Tibial artery (tissue), 4 donors: ENCODE measurements around the gene HNMT.

Source experiments
- DNase-seq, 2 donors: peaks; one replicate each; pipeline ENCODE4 v3.0.0-alpha.2; 2019
- H3K27ac ChIP-seq, 2 donors: fragments of 200-600 bp; sonication (generic) in 1 of 2; 1 replicate in 1 of 2; 2 replicates in 1 of 2; pipeline ENCODE4 v1.5.1; 2018 to 2019; ENCODE audit warnings: mild to moderate bottlenecking in 1 of 2
- H3K27me3 ChIP-seq, 2 donors: fragments of 200-600 bp; sonication (generic) in 1 of 2; one replicate each; pipeline versions ENCODE4 v1.5.1 to v1.6.0; 2016 to 2019
- H3K36me3 ChIP-seq, 3 donors: fragments of 200-600 bp; sonication (generic) in 2 of 3; one replicate each; pipeline ENCODE4 v1.5.1; 2016 to 2019; ENCODE audit warnings: mild to moderate bottlenecking in 2 of 3
- H3K4me1 ChIP-seq, 4 donors: fragments of 200-600 bp; sonication (generic) in 2 of 4; 1 replicate in 3 of 4; 2 replicates in 1 of 4; pipeline ENCODE4 v1.5.1; 2016 to 2019
- H3K4me3 ChIP-seq, 2 donors: fragments of 200-600 bp; sonication (generic) in 1 of 2; 1 replicate in 1 of 2; 2 replicates in 1 of 2; pipeline ENCODE4 v1.5.1; 2018 to 2019; ENCODE audit warnings: mild to moderate bottlenecking in 2 of 2
- H3K9me3 ChIP-seq, 3 donors: fragments of 200-600 bp; sonication (generic) in 1 of 3; one replicate each; pipeline ENCODE4 v1.5.1; 2016 to 2019
- CTCF ChIP-seq, 2 experiments: fragments of 200-600 bp in 1 of 2; fragments of 450-650 bp in 1 of 2; IDR thresholded peaks; one replicate each; pipeline ENCODE4 v1.5.1; 2017 to 2019; ENCODE audit warnings: antibody characterized with exemption in 2 of 2, mild to moderate bottlenecking in 1 of 2, moderate library complexity in 1 of 2
- intact Hi-C: fragments of 100-400 bp; cut with DNase I; formaldehyde crosslinking; loops from one replicate; pipeline ENCODE4 v1.15.0; 2023; ENCODE audit warnings: low total_unique reads

Gene HNMT

DNA sequence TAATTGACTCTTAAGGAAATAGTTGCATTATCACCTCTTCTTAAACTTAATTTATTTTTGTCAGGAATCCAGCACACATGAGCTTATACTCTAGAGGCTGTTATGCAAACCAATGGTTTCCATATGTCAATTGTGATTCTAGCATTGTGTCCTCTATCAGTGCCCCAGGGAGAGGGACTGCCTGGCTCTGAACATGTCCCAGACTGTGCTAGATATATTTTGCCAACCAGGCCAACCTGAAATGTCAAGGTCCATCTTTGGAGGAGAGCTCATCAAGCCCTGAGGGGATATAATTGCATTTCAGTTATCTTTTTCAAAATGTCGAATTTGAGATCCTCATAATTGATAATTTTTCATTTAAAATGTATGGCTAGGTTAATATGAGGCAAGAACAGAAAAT lies 34.2 kb downstream of the HNMT start:
- H3K36me3 ChIP-seq: peaks cover 24 to 31% (median 27%) of the 10 kb centered on the region in 3 donors
- TF ChIP-seq CTCF (IDR thresholded peaks at IDR 0.05): no peak

GRCh38 chr2:137999273-137999672 lies 35.0 kb downstream of the HNMT start:
- intact Hi-C loops: no loop called here
- DNase-seq: no peak
- Histone ChIP-seq H3K4me3 (no peak overlapping the region), H3K27ac (no peak overlapping the region), H3K9me3 (no peaks in the 10 kb centered on the region), H3K36me3 (peaks cover 29 to 35% (median 35%) of the 10 kb centered on the region in 3 donors), H3K4me1 (no peaks in the 10 kb centered on the region), H3K27me3 (no peaks in the 10 kb centered on the region)
- TF ChIP-seq CTCF (IDR thresholded peaks at IDR 0.05): no peak

More for the DNA sequence above, 34.2 kb downstream of the HNMT start:
- Histone ChIP-seq H3K27me3 (no peaks in the 10 kb centered on the region), H3K27ac (no peak overlapping the region), H3K4me1 (no peaks in the 10 kb centered on the region), H3K4me3 (no peak overlapping the region), H3K9me3 (no peaks in the 10 kb centered on the region)
- intact Hi-C loops: no loop called here
- DNase-seq: no peak

- intact Hi-C loops: no loop called here
- no peak overlapping the region for H3K27ac ChIP-seq
- H3K4me1 ChIP-seq: no peaks in the 10 kb centered on the region
- DNase-seq: no peak
- no peak for TF ChIP-seq CTCF (IDR thresholded peaks at IDR 0.05)
- no peaks in the 10 kb centered on the region for H3K27me3 ChIP-seq
- peaks cover 34 to 40% (median 35%) of the 10 kb centered on the region in 3 donors for H3K36me3 ChIP-seq
- H3K4me3 ChIP-seq: no peak overlapping the region
- no peaks in the 10 kb centered on the region for H3K9me3 ChIP-seq
Observed at GRCh38 chr2:138000009-138000408, 35.7 kb downstream of the HNMT start.

GRCh38 chr2:138000796-138001195 lies 36.5 kb downstream of the HNMT start:
- Histone ChIP-seq H3K9me3 (no peaks in the 10 kb centered on the region), H3K4me1 (no peaks in the 10 kb centered on the region), H3K4me3 (no peak overlapping the region), H3K36me3 (peaks cover 41 to 47% (median 42%) of the 10 kb centered on the region in 3 donors), H3K27me3 (no peaks in the 10 kb centered on the region), H3K27ac (no peak overlapping the region)
- DNase-seq: no peak
- intact Hi-C loops: no loop called here
- TF ChIP-seq CTCF (IDR thresholded peaks at IDR 0.05): no peak

DNA sequence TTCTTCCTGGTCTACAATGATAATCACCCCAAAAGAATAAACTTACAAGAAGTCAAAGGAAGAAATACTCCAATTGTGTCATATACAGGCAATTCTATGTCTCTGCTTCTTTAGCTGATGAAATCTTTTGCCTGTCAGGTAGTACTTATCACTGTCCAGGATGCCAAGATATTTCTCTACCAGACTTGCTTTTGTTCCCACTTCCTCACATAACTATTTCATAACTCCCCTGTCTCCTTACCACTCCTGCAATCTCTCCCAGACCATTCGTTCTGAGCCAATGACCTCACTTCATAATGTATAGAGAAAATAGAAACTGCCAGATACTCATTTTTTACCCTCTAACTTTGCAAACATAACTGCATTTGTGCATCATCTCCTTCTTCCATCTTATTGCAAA lies 39.1 kb downstream of the HNMT start:
- no peak overlapping the region for H3K27ac ChIP-seq
- intact Hi-C loops: no loop called here
- DNase-seq: no peak
- H3K27me3 ChIP-seq: no peaks in the 10 kb centered on the region
- no peaks in the 10 kb centered on the region for H3K4me1 ChIP-seq
- no peak for TF ChIP-seq CTCF (IDR thresholded peaks at IDR 0.05)
- H3K9me3 ChIP-seq: no peaks in the 10 kb centered on the region
- H3K4me3 ChIP-seq: no peak overlapping the region
- H3K36me3 ChIP-seq: peaks cover 50 to 67% (median 60%) of the 10 kb centered on the region in 3 donors

DNA sequence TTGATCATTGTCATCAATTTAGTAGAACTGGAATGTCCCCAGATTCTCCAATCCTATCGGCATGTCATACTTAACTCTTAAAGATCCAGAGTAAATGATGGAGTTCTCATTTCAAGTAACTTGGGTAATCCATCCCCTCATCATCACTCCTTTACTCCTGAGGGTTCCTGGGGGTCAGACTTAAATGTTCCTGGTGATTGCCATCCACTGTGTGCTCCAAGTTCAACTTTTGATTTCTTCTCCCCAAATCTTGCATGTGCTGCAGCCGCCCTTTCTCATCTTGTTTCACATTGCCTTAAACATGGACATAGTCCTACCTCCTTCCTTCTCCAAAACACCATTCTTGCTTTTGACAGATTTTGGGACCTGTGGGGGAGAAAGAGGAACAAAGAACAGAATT lies 43.2 kb downstream of the HNMT start:
- H3K27ac ChIP-seq: no peak overlapping the region
- intact Hi-C loops: no loop called here
- H3K27me3 ChIP-seq: no peaks in the 10 kb centered on the region
- H3K4me1 ChIP-seq: no peaks in the 10 kb centered on the region
- no peak for TF ChIP-seq CTCF (IDR thresholded peaks at IDR 0.05)
- peaks cover 28 to 53% (median 44%) of the 10 kb centered on the region in 3 donors for H3K36me3 ChIP-seq
- no peak for DNase-seq
- H3K4me3 ChIP-seq: no peak overlapping the region
- no peaks in the 10 kb centered on the region for H3K9me3 ChIP-seq
